ENCODE data around the gene RBM33. TPM values are rescaled to one million over a fixed set of nuclear protein-coding genes. Genes with fewer than 3 reads are reported as not detected.

Gene RBM33
- total and polyA plus RNA-seq, 10 of the 15 experiments (the other 5 are each of a cell fraction or from before 2014, with no cell fraction given), result 4.7 to 67.2 (median 24.3) TPM

DNA sequence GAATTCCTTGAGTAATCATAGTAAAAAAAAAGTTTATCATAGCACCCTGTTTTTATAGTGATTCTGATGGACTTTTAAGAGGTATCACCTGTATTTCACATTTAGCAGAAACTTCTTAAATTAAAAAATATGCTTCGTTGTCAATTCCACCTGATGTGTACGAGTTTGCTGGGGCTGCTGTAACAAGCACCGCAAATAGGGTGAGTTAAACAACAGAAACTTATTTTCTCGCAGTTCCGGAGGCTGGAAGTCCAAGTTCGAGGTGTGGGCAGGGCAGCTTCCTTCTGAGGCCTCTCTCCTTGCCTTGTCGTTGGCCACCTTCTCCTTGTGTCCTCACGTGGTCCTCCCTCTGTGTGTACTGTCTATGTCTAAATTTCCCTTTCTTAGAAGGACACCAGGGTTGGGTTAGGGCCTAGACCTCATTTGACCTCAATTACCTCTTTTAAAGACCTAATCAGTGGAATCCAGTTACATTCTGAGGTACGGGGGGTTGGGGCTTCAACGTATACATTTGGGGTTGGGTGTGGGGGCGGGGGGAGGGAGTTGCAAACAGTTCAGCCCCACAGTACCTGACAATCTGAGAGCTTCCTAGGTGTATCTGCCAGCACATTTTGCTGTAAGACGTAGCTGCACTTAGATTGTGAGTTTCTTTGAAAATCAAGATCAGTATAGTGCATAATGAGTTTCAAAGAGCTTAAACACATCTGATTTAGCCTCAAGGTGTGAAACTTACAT, 72.7 kb downstream of the RBM33 start:
- CTCF ChIA-PET, result interaction anchor here (0.8 to 3.9 kb wide), 3 partner anchors 15 to 119 kb away, joined by 3 to 14 read pairs (median 11); no protein-coding TSS in a partner anchor
- Histone ChIP-seq H3K4me1 (ENCODE audit: control insufficient read depth, insufficient read depth, low read length) (peaks cover 13% of the 10 kb centered on the region), H4K20me1 (ENCODE audit: control insufficient read depth, insufficient read depth) (no peaks in the 10 kb centered on the region; the same call in 1 of the 2 replicates), H2AFZ (ENCODE audit: control insufficient read depth, low read depth, low read length) (no peak overlapping the region), H3K27ac (ENCODE audit: control insufficient read depth, insufficient read depth) (no peak overlapping the region), H3K4me3 (no peak overlapping the region), H3K79me2 (ENCODE audit: control insufficient read depth, insufficient read depth, low read length) (peaks cover 20% of the 10 kb centered on the region), H3K36me3 (ENCODE audit: control insufficient read depth in 2 of 2, insufficient read depth in 2 of 2, low read length in 1 of 2) (peaks cover 14 to 32% of the 10 kb centered on the region in 2 experiments), H3K4me2 (ENCODE audit: control insufficient read depth, insufficient read depth) (no peak overlapping the region), H3K9ac (ENCODE audit: control insufficient read depth, insufficient read depth, low read length) (no peak overlapping the region), H3K27me3 (replicated peaks in 1 of 2; ENCODE audit: control insufficient read depth in 2 of 2, insufficient read depth in 2 of 2, low read length in 1 of 2) (no peaks in the 10 kb centered on the region), H3K9me3 (replicated peaks; ENCODE audit: control insufficient read depth, insufficient read depth, low read length) (no peaks in the 10 kb centered on the region)
- POLR2A ChIA-PET, result no interaction called here
- in situ Hi-C loops (cut with MboI) (no loop called here), intact Hi-C loops (cut with micrococcal nuclease; ENCODE audit: unreplicated experiment) (no loop called here)
- DNase-seq (ENCODE audit: low read depth, low spot score) (no peak), FAIRE-seq (no peak), ATAC-seq (no peak)
- TF ChIP-seq TBL1XR1 (IDR thresholded peaks at IDR 0.05; ENCODE audit: low read depth, low read length), result no peak
- no peak for TF ChIP-seq FOXK2 (IDR thresholded peaks at IDR 0.05)
- TF ChIP-seq SIX5 (IDR thresholded peaks at IDR 0.05; ENCODE audit: low read depth, low read length, severe bottlenecking), result no peak
- TF ChIP-seq HDAC2 (IDR thresholded peaks at IDR 0.05), result no peak
- TF ChIP-seq POLR2AphosphoS2 (IDR thresholded peaks at IDR 0.05; ENCODE audit: low read depth, low read length), result no peak
- TF ChIP-seq BCL3 (IDR thresholded peaks at IDR 0.05; ENCODE audit: borderline replicate concordance, insufficient read depth, low read depth, low read length, poor library complexity, severe bottlenecking), result no peak
- no peak for TF ChIP-seq CHD2 (IDR thresholded peaks at IDR 0.05; ENCODE audit: borderline replicate concordance, low read depth, low read length)
- TF ChIP-seq SUPT20H (IDR thresholded peaks at IDR 0.05; ENCODE audit: borderline replicate concordance, control insufficient read depth, low read depth, low read length), result no peak
- no peak for TF ChIP-seq ZZZ3 (IDR thresholded peaks at IDR 0.05; ENCODE audit: control insufficient read depth, insufficient read length, low read depth)
- RAD21 ChIA-PET (ENCODE audit: unreplicated experiment), result no interaction called here
- SMC1A ChIA-PET (ENCODE audit: uncharacterized antibody, unreplicated experiment), result interaction anchor here (1.5 kb wide), 1 partner anchor 118 kb away, joined by 4 read pairs; no protein-coding TSS in a partner anchor
- 85% methylated on average over 12 of the region's 12 CpGs for WGBS (ENCODE audit: insufficient coverage, insufficient replicate concordance, low lambda C conversion rate, missing lambda C conversion rate)
- no TSS peak for BruUV-seq (replicated peaks)
